GM12878 (cell line): ENCODE data around the gene NOTCH4. TPM values are rescaled to one million over a fixed set of nuclear protein-coding genes. Genes with fewer than 3 reads are reported as not detected.

Experiments used
- CREB1 ChIP-seq: IDR thresholded peaks from 2 replicates; pipeline ENCODE4 v1.6.1; 2012; ENCODE audit warnings: low read depth, mild to moderate bottlenecking, inconsistent platforms
- CREM ChIP-seq: IDR thresholded peaks from 2 replicates; pipeline ENCODE4 v1.6.1; 2014; ENCODE audit warnings: antibody characterized with exemption, low read depth
- CTCF ChIP-seq, 3 experiments: IDR thresholded peaks in 2 of 3; conservative IDR thresholded peaks in 1 of 3; 2 replicates each; pipeline ENCODE4 v1.5.1; 2011; ENCODE audit warnings: low read depth in 3 of 3, low read length in 3 of 3, mild to moderate bottlenecking in 3 of 3, control low read depth in 2 of 3, moderate library complexity in 2 of 3, inconsistent platforms in 1 of 3, mixed read lengths in 1 of 3; ENCODE audit not compliant: control insufficient read depth in 2 of 3, insufficient read depth in 1 of 3; ENCODE audit errors: extremely low read depth in 1 of 3
- DPF2 ChIP-seq: fragments of 450-650 bp; IDR thresholded peaks from 2 replicates; pipeline ENCODE4 v1.6.1; 2017; ENCODE audit warnings: mild to moderate bottlenecking
- E2F8 ChIP-seq: fragments of 450-650 bp; IDR thresholded peaks from 2 replicates; pipeline ENCODE4 v1.6.1; 2018; ENCODE audit warnings: mild to moderate bottlenecking, low read depth, moderate library complexity; ENCODE audit not compliant: partially characterized antibody
- EGR1 ChIP-seq, 2 experiments: IDR thresholded peaks; 1 replicate in 1 of 2; 2 replicates in 1 of 2; pipeline ENCODE4 v1.6.1; 2011 to 2012; ENCODE audit warnings: low read depth in 2 of 2, low read length in 2 of 2, borderline replicate concordance in 1 of 2, mild to moderate bottlenecking in 1 of 2, moderate library complexity in 1 of 2
- ESRRA ChIP-seq: IDR thresholded peaks from 2 replicates; pipeline ENCODE4 v1.6.1; 2012; ENCODE audit warnings: mild to moderate bottlenecking, low read length, improper control_type of control experiment
- HDAC2 ChIP-seq: fragments of 200-600 bp; sonication (generic); IDR thresholded peaks from 2 replicates; pipeline ENCODE4 v1.6.1; 2017
- HDGF ChIP-seq: fragments of 450-650 bp; IDR thresholded peaks from 2 replicates; pipeline ENCODE4 v1.6.1; 2016; ENCODE audit warnings: antibody characterized with exemption
- IKZF1 ChIP-seq: fragments of 450-650 bp; conservative IDR thresholded peaks from 2 replicates; pipeline ENCODE4 v1.6.1; 2017; ENCODE audit warnings: antibody characterized with exemption, mild to moderate bottlenecking
- JUNB ChIP-seq: IDR thresholded peaks from 2 replicates; pipeline ENCODE4 v1.6.1; 2016; ENCODE audit warnings: antibody characterized with exemption, mild to moderate bottlenecking
- KDM1A ChIP-seq: fragments of 200-600 bp; sonication (generic); IDR thresholded peaks from 2 replicates; pipeline ENCODE4 v1.6.1; 2016; ENCODE audit warnings: borderline replicate concordance
- MTA3 ChIP-seq: IDR thresholded peaks from 2 replicates; pipeline ENCODE4 v1.6.1; 2012; ENCODE audit warnings: low read length, inconsistent platforms, borderline replicate concordance
- NFYA ChIP-seq: IDR thresholded peaks from 2 replicates; pipeline ENCODE4 v1.6.1; 2011; ENCODE audit warnings: low read depth, mild to moderate bottlenecking, low read length, improper control_type of control experiment, borderline replicate concordance
- NR2C1 ChIP-seq: fragments of 450-650 bp; IDR thresholded peaks from 2 replicates; pipeline ENCODE4 v1.6.1; 2017; ENCODE audit warnings: antibody characterized with exemption, mild to moderate bottlenecking, moderate library complexity
- PAX5 ChIP-seq: IDR thresholded peaks from 2 replicates; pipeline ENCODE4 v1.6.1; 2011; ENCODE audit warnings: low read depth, low read length, borderline replicate concordance
- PAX8 ChIP-seq: fragments of 450-650 bp; IDR thresholded peaks from 2 replicates; pipeline ENCODE4 v1.6.1; 2017; ENCODE audit warnings: mild to moderate bottlenecking, moderate library complexity
- RCOR1 ChIP-seq: conservative IDR thresholded peaks from 2 replicates; pipeline ENCODE4 v1.6.1; 2012; ENCODE audit warnings: low read depth, low read length, improper control_type of control experiment
- RUNX3 ChIP-seq: IDR thresholded peaks from 2 replicates; pipeline ENCODE4 v1.6.1; 2012; ENCODE audit warnings: low read length, inconsistent platforms
- SIX5 ChIP-seq: IDR thresholded peaks from 2 replicates; pipeline ENCODE4 v1.6.1; 2011; ENCODE audit warnings: mild to moderate bottlenecking, low read depth, low read length, moderate library complexity; ENCODE audit not compliant: severe bottlenecking
- SP1 ChIP-seq: IDR thresholded peaks from one replicate; pipeline ENCODE4 v1.6.1; 2011; ENCODE audit warnings: low read depth, low read length
- SPI1 ChIP-seq: IDR thresholded peaks from 2 replicates; pipeline ENCODE4 v1.6.1; 2011; ENCODE audit warnings: low read depth, mild to moderate bottlenecking, low read length, moderate library complexity, borderline replicate concordance; ENCODE audit not compliant: insufficient read depth
- SUZ12 ChIP-seq: fragments of 200-600 bp; sonication (generic); IDR thresholded peaks from one replicate; pipeline ENCODE4 v1.6.1; 2018; ENCODE audit warnings: antibody characterized with exemption, mild to moderate bottlenecking; ENCODE audit not compliant: unreplicated experiment
- YBX1 ChIP-seq: fragments of 450-650 bp; IDR thresholded peaks from 2 replicates; pipeline ENCODE4 v1.6.1; 2016; ENCODE audit warnings: antibody characterized with exemption
- ZBTB33 ChIP-seq: fragments of 450-650 bp; IDR thresholded peaks from 2 replicates; pipeline ENCODE4 v1.6.1; 2017; ENCODE audit warnings: mild to moderate bottlenecking
- ZNF207 ChIP-seq: fragments of 450-650 bp; IDR thresholded peaks from 2 replicates; pipeline ENCODE4 v1.6.1; 2014; ENCODE audit warnings: antibody characterized with exemption, mild to moderate bottlenecking, borderline replicate concordance
- ZSCAN29 ChIP-seq: fragments of 450-650 bp; IDR thresholded peaks from 2 replicates; pipeline ENCODE4 v1.6.1; 2017; ENCODE audit warnings: mild to moderate bottlenecking, moderate library complexity
- polyA plus RNA-seq, 11 experiments: library from polyadenylated mRNA; depleted of rRNA in 4 of 11; unstranded in 6 of 11; stranded (reverse) in 5 of 11; fragments of >200 nt; fragmentation: Nextera tagmentation in 4 of 11; fragmentation: Illumina TruSeq in 1 of 11; extraction: Ambion mirVana in 4 of 11; extraction: Trizol in 1 of 11; gene quantifications; 1 replicate in 1 of 11; 2 replicates in 10 of 11; pipeline versions ENCODE4 v1.2.1 to v1.2.3, GENCODE V29; 2011 to 2016; ENCODE audit warnings: inconsistent platforms in 2 of 11, missing spikeins in 2 of 11, low read depth in 1 of 11
- total RNA-seq, 4 experiments: library from RNA; depleted of rRNA in 3 of 4; stranded (reverse); fragments of >200 nt in 3 of 4; fragmentation: Illumina TruSeq in 1 of 4; extraction: Trizol in 1 of 4; gene quantifications; 2 replicates each; pipeline versions ENCODE4 v1.2.1 to v1.2.3, GENCODE V29; 2013 to 2021

The NOTCH4 gene
- total and polyA plus RNA-seq, 10 of the 15 experiments (the other 5 are each of a cell fraction or from before 2014, with no cell fraction given) = 0.66 to 3.3 (median 1.4) TPM

- TF ChIP-seq ZBTB33 = no peak
- TF ChIP-seq YBX1 = no peak
- TF ChIP-seq KDM1A = no peak
- TF ChIP-seq NFYA = peak; percentile 100
- peak; percentile 62; the same call in 1 of the 2 replicates for TF ChIP-seq CREM
- TF ChIP-seq NR2C1 = no peak
- TF ChIP-seq SPI1 = peak; percentile 95
- TF ChIP-seq RUNX3 = peak; percentile 65; the same call in 1 of the 2 replicates
- peak; percentile 99 for TF ChIP-seq DPF2
- no peak for TF ChIP-seq PAX8
- TF ChIP-seq SP1 = peak; percentile 98
- peak; percentile 70; the same call in 1 of the 2 replicates for TF ChIP-seq HDGF
- no peak for TF ChIP-seq CTCF (IDR thresholded peaks at IDR 0.05 in 2 of 3, conservative IDR thresholded peaks at IDR 0.05 in 1 of 3; ENCODE audit: control insufficient read depth in 2 of 3, extremely low read depth in 1 of 3, insufficient read depth in 1 of 3, low read depth in 3 of 3, low read length in 3 of 3)
- TF ChIP-seq JUNB = no peak
- no peak for TF ChIP-seq RCOR1
- peak; percentile 92 for TF ChIP-seq CREB1
- TF ChIP-seq SIX5 = no peak
- TF ChIP-seq SUZ12 = no peak
- TF ChIP-seq MTA3 = no peak
- TF ChIP-seq E2F8 = peak; percentile 44
- TF ChIP-seq ZSCAN29 = no peak
- TF ChIP-seq EGR1 (IDR thresholded peaks at IDR 0.05; ENCODE audit: borderline replicate concordance in 1 of 2, low read depth in 2 of 2, low read length in 2 of 2) = no peak
- TF ChIP-seq ESRRA = no peak
- TF ChIP-seq PAX5 = no peak
- TF ChIP-seq ZNF207 = peak; percentile 44; the same call in 1 of the 2 replicates
- no peak for TF ChIP-seq IKZF1
- TF ChIP-seq HDAC2 = no peak
These were observed 45.9 kb downstream of the NOTCH4 start, which contains the start of gene RNF5 (continued) for GRCh38 chr6:32177788-32178546.
